Loucy (cell line): ENCODE results near the gene ACP7.

ENCODE experiments used
- H2AFZ ChIP-seq: fragments of 200-600 bp; sonication (generic); 2 replicates; pipeline ENCODE4 v1.6.0; 2016; ENCODE audit warnings: antibody characterized with exemption, mild to moderate bottlenecking, low read length, moderate library complexity
- H3F3A ChIP-seq: fragments of 200-600 bp; 2 replicates; pipeline ENCODE4 v1.6.0; 2016; ENCODE audit warnings: antibody characterized with exemption, low read depth, mild to moderate bottlenecking
- H3K27me3 ChIP-seq: fragments of 200-600 bp; sonication (generic); 2 replicates; pipeline ENCODE4 v1.6.1; 2014; ENCODE audit warnings: low read length, mild to moderate bottlenecking; ENCODE audit not compliant: insufficient read depth, poor library complexity, severe bottlenecking
- H3K36me3 ChIP-seq: fragments of 200-600 bp; sonication (generic); 2 replicates; pipeline ENCODE4 v1.6.1; 2016; ENCODE audit warnings: low read length; ENCODE audit not compliant: insufficient read depth
- H3K4me1 ChIP-seq: fragments of 200-600 bp; sonication (generic); 2 replicates; pipeline ENCODE4 v1.5.1; 2014; ENCODE audit warnings: low read length, mild to moderate bottlenecking; ENCODE audit not compliant: insufficient read depth, poor library complexity, severe bottlenecking
- H3K4me2 ChIP-seq: fragments of 200-600 bp; sonication (generic); 2 replicates; pipeline ENCODE4 v1.6.0; 2014; ENCODE audit warnings: antibody characterized with exemption, low read length, low read depth, mild to moderate bottlenecking; ENCODE audit not compliant: poor library complexity, severe bottlenecking
- H3K4me3 ChIP-seq: fragments of 200-600 bp; sonication (generic); 2 replicates; pipeline ENCODE4 v1.5.1; 2014; ENCODE audit warnings: low read length, mild to moderate bottlenecking, mixed read lengths; ENCODE audit not compliant: poor library complexity, severe bottlenecking
- H3K79me2 ChIP-seq: fragments of 200-600 bp; sonication (generic); 2 replicates; pipeline ENCODE4 v1.6.1; 2014; ENCODE audit warnings: low read length; ENCODE audit not compliant: insufficient read depth
- H3K9ac ChIP-seq: fragments of 200-600 bp; sonication (generic); 2 replicates; pipeline ENCODE4 v1.6.0; 2014; ENCODE audit warnings: mild to moderate bottlenecking, low read depth, low read length, moderate library complexity; ENCODE audit not compliant: poor library complexity, severe bottlenecking
- H3K9me2 ChIP-seq: fragments of 200-600 bp; sonication (generic); replicated peaks from 2 replicates; pipeline ENCODE4 v1.6.1; 2016; ENCODE audit warnings: low read depth, low read length, mixed read lengths
- H3K9me3 ChIP-seq: fragments of 200-600 bp; sonication (generic); 2 replicates; pipeline ENCODE4 v1.6.1; 2014; ENCODE audit warnings: mild to moderate bottlenecking, antibody characterized with exemption, low read length, low read depth; ENCODE audit not compliant: insufficient read depth
- H4K20me1 ChIP-seq: fragments of 200-600 bp; sonication (generic); 2 replicates; pipeline ENCODE4 v1.6.0; 2014; ENCODE audit warnings: antibody characterized with exemption, low read length, mild to moderate bottlenecking; ENCODE audit not compliant: insufficient read depth, poor library complexity, severe bottlenecking
- CTCF ChIP-seq: fragments of 200-600 bp; sonication (generic); conservative IDR thresholded peaks from 2 replicates; pipeline ENCODE4 v1.5.1; 2014; ENCODE audit warnings: mild to moderate bottlenecking, antibody characterized with exemption, low read length
- EZH2phosphoT487 ChIP-seq: fragments of 200-600 bp; IDR thresholded peaks from 2 replicates; pipeline ENCODE4 v1.6.1; 2018; ENCODE audit warnings: antibody characterized with exemption, mild to moderate bottlenecking, moderate library complexity, borderline replicate concordance

The ACP7 gene

GRCh38 chr19:39131255-39131755 lies 47.1 kb downstream of the ACP7 start:
- Histone ChIP-seq H3K4me2 (peak overlapping the region; percentile 37), H3K27me3 (no peaks in the 10 kb centered on the region), H3K36me3 (no peaks in the 10 kb centered on the region), H3K9ac (no peak overlapping the region), H3K9me3 (no peaks in the 10 kb centered on the region), H3K9me2 (no peaks in the 10 kb centered on the region), H3K79me2 (peaks cover 90% of the 10 kb centered on the region), H3K4me3 (no peak overlapping the region), H4K20me1 (peaks cover 47% of the 10 kb centered on the region), H2AFZ (no peak overlapping the region), H3F3A (no peaks in the 10 kb centered on the region), H3K4me1 (peaks cover 35% of the 10 kb centered on the region)
- no peak for TF ChIP-seq CTCF
- no peak for TF ChIP-seq EZH2phosphoT487

- Histone ChIP-seq H3K36me3 (no peaks in the 10 kb centered on the region), H3K4me2 (peak overlapping the region; percentile 37), H3K9ac (no peak overlapping the region), H4K20me1 (peaks cover 36% of the 10 kb centered on the region), H3F3A (no peaks in the 10 kb centered on the region), H3K4me3 (no peak overlapping the region), H3K9me2 (no peaks in the 10 kb centered on the region), H2AFZ (no peak overlapping the region), H3K79me2 (peaks cover 90% of the 10 kb centered on the region), H3K27me3 (no peaks in the 10 kb centered on the region), H3K9me3 (no peaks in the 10 kb centered on the region), H3K4me1 (peaks cover 24% of the 10 kb centered on the region)
- TF ChIP-seq CTCF (no peak), EZH2phosphoT487 (no peak)
Observed at GRCh38 chr19:39132344-39132969, 48.3 kb downstream of the ACP7 start.

GRCh38 chr19:39133431-39134270 lies 49.5 kb downstream of the ACP7 start:
- Histone ChIP-seq H3K27me3 (no peaks in the 10 kb centered on the region), H3K36me3 (no peaks in the 10 kb centered on the region), H3K4me3 (no peak overlapping the region), H2AFZ (no peak overlapping the region), H3K9me3 (no peaks in the 10 kb centered on the region), H3K9me2 (no peaks in the 10 kb centered on the region), H3K79me2 (peaks cover 87% of the 10 kb centered on the region), H3F3A (no peaks in the 10 kb centered on the region), H3K4me2 (no peak overlapping the region), H3K4me1 (peaks cover 13% of the 10 kb centered on the region), H4K20me1 (peaks cover 28% of the 10 kb centered on the region), H3K9ac (no peak overlapping the region)
- TF ChIP-seq CTCF (no peak), EZH2phosphoT487 (no peak)
